HG02798 (cell line): ENCODE results near the gene CNGA1.
A peak's percentile ranks its signal among the peaks of the same experiment; 100 is the strongest.
"Not testable (repeated sequence)": the region's sequence is repeated elsewhere in the genome, so short reads cannot be mapped to it uniquely, and the experiment has no call there.

Experiments used
- ATAC-seq: cut with Tn5 transposase; IDR thresholded peaks from one replicate; pipeline ENCODE4 v1.9.1; 2021; ENCODE audit warnings: mild to moderate bottlenecking; ENCODE audit not compliant: unreplicated experiment, poor library complexity

CNGA1 gene

DNA sequence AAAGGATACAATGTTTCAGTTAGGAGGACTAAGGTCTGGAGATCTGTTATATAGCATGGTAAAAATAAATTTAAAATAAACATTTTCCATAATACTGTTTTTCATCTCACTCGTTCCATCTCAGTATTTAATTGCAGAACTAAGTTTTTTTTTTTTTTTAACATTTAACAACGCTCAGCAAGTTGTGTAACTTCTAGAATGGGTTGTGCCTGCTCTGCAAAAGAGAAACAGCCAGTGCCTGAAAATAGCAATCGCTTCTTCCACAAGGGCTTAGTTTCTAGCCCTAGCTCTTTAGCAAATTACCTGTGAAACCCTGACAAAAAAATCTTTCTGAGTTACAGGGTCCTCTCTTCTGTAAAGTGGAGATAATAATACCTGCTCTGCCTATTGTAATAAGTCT lies 41.9 kb downstream of the CNGA1 start:
- no peak for ATAC-seq

DNA sequence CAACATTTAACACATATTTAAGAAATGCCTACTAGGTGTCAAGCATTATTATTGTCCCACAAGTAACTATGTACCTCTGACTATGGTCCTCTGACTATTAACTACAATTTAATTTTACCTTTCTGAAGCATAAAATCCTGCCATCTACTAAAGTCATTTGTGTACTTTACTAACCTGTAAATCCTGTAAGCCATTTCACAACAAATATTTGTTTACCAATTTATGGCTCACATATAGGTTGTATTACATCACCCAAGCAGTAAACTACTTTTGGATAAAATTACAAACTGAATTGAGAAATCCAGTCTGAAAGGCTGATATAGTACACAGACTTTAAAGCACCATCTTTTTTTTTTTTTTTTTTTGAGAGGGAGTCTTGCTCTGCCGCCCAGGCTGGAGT lies 43.8 kb downstream of the CNGA1 start:
- no peak for ATAC-seq

DNA sequence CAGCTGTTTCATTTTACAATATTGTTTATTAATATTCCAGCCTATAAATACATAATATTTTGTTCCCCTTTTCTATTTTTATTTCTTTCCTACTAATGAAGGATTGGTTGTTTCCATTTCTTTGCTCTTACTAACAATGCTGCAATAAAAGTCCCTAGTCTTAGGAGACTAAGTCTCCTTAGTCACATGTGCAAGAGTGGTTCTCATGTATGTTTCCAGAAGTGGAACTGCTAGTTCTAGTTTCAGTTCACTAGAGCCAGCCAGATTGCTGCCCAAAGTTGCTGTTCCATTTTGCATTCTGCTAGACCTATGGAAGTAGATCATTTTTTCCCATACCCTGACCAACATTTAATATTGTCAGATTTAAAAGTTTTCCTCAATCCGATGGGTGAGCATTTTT lies 44.3 kb downstream of the CNGA1 start:
- ATAC-seq, result peak; percentile 61

DNA sequence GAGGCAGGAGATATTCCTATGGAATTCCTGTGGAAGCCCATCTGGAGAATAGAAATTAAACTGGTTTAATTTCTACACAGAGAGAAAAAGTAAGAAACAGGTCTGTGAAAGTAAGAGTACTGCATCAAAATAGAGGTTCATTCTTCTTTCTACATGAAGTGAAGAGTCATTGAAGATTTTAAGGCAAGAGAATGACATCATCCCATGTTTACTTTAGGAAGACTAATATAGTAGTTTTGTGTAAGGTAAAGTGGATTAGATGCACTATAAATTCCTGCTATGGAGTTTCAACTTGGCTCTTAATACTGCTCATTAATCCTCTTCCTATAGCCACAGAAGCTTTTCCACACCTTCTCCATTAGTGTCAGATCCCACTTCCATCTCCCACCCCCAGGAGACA lies 47.6 kb downstream of the CNGA1 start:
- ATAC-seq, result no peak

DNA sequence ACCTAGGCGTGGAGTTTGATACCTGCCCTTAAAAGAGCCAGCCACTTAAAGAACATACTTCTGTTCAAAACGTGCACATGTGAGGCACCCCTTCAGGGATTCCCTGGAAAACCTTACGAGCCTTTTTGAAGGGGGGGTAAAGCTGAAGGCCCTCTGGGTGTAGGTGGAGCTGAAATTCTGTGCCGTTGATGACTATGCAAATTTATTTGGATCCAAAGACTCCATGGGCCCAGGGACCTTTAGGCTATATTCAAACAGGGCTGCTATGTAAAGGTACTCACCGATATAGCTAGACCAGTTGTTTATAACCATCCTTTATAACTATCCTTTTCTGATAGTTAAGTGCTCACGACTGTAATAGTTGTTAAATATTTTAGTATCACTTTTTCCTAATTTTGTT lies 61.8 kb downstream of the CNGA1 start:
- no peak for ATAC-seq

DNA sequence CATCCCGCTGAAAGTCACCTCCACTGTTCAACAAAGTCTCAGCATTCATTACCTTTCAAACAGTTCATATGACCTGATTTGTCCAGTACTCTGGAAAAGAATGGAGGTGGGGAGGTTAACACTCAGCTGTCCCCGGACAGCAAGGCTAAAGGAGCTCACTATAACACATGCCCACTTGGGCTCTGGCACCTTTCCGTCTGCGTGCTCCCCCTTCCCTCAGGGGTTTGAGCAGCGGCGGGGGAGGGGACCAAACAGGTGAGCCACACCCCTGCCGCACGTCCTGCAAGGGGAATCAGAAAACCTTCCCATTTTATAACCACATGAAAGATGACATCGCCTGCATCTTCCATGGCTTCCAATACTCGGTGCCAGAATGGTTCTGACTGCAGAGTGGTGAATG lies 62.2 kb downstream of the CNGA1 start:
- no peak for ATAC-seq

DNA sequence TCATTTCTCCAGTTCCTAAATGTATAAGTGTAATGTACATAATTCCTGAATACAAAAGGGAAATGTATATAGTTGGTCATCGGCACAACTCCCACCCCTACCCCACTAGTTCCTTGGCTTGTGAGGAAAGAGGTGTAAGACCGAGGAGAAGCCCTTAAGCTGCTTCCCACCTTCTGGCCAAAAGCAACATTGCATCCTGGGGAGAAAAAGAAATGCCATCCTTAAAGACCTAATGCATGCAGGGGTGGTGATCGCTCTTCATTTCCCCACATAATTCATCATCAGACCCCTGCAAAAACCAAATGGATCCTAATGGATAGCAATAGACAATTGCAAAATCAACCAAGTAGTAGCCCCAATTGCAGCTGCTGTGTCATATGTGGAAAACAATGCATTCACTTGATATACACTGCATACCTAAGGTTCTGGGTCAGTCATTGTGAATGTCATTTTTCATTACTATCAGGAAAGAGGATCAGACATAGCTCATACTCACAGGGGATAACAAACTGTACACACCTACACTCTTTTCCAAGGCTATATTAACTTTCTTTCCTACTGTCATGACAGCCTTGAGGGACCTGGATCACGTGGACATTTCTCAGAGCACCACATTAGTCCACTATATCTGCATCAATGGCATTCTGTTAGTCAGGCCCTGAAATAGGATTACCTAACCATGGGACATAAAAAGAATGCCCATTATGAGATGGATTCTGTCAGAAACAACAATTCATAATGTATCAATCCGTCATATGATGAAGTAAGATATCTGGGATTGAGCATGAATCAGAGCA lies 70.4 kb downstream of the CNGA1 start:
- ATAC-seq, result no peak

DNA sequence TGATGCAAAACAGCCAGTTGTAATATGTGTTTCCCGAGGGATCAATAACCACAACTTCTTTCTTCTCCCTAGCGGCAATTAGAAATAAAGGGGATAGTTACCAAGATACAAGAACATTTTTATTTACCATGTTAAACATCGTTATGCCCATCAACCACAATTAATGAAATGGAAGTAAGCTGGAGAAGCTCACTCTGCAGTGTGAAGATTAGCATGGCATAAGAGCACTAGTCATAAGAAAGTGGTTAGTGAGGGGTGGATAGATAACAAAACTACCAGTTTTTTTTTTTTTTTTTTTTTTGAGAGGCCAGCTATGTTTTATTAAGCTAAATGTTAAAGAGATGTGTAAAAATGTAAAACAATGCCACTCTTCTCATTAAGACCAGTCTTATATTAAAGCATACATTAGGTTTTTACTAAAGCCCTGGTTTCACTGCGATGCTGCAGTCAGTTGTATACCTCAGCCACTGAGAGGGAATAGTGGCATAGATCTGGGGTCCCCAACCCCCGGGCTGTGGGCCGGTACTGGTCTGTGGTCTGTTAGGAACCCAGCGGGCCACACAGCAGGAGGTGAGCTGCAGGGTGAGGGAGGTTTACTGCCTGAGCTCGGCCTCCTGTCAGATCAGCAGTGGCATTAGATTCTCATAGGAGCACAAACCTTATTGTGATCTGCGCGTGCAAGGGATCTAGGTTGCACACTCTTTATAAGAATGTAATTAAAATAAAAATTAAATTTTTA lies 74.2 kb downstream of the CNGA1 start:
- no peak for ATAC-seq

DNA sequence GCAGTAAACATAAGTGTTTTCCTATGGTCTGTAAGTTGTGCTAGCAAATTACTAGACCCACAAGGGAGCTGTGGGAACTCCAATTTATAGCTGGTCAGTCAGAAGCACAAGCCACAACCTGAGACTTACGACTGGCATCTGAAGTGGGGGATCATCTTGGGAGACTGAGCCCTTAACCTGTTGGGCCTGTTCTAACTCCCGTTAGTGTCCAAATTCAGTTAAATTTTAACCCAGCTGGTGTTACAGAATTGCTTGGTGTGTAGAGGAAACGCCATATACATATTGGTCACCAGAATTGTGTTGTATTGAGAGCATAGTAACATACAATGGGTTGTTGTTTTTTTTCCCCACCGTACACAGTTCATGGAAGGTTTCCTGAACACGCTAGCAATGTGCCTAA lies 77.0 kb downstream of the CNGA1 start:
- ATAC-seq, result no peak

DNA sequence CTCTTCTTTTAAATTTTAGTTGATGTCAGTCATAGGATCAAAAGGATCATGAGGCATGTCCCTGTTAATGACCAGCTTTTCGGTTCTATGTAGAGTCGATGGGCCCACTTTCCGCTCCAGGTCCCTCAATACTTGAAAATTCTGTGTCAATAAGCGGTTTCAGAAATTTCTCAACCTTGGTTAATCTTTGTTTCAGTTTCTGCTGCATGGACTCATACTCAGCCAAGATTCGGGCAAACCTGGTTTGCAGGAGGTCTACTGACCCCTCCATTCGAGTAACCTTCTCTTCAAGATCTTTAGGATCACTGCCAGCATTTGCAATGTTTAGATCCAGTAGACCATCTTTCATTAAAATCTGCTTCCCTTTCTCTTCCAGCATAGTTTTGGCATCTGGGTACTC lies 80.1 kb downstream of the CNGA1 start:
- ATAC-seq, result no peak

DNA sequence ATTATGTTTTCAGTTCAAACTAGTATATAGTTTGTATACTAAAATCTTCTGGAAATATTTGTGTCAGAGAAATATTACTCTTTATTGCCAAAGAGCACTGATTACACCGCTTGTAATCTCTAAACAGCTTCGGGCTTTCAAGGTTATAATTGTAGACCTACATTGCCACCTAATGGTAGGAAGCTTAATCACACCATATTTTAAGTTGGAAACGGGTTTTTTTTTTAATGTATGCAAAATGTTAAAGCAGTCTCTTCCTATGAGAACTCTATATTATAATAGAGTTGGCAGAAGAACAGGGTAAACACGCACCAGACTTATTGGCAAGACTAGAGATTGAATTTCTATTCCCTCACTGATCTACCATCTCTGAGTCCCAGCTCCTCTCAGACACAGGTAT lies 82.6 kb downstream of the CNGA1 start:
- ATAC-seq, result peak; percentile 75

DNA sequence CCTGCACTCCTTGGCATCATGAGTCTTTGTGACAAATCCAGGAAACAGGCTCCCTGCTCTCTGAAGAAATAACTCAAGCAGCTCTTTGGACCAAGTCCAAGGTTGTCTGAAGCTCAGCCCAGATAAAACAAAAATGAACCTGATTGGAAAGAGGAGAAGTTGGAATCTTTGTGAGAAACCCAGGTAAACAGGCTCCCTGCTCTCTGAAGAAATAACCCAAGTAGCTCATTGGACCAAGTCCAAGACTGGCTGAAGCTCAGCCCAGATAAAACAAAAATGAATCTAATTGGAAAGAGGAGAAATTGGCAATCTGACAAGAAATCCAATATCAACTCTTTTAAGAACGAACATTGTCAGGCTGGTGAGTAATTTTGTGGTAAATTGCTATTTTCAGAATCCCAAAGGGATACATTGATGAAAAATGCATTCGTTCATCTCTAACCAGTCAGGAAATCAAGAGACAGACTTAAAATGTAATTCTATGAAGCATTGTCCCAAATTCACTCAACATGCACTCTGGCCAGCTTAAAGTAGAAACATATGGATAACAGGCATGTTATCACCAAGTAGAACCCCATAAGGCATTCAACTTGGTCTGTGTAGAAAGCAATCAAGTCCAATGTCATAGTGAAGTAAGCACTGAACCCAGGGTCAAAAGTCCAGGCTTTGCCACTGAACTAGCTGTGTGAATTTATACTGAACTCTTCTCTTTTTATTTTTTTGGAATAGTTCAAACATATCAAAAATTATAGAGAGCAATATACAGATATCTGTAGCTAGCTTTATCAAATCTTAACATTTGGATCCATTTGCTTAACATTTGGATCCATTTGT lies 85.3 kb downstream of the CNGA1 start:
- no peak for ATAC-seq

DNA sequence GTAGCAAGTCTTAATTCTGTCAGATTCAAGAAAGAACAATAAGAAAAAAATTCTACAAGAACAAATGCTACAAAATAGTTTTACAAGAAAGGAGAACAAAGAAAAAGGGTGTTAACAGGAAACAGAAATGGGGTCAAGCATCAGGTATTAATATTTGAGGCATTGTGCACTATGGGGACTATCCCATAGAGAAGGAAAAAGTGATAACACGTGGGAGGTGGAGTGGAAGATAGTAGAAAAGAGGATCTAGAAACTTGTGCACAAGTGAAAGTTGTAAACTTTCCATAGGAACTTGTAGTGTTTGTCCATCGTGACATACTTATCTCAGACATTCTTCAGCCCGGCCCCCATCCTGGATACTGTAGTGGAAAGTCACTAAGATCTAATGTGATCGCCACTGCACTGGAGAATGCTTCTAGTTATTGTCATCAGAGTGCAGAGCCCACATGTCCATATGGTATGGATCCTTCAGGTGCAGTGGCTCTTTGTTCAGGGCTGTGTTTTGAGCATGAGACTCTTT lies 86.7 kb downstream of the CNGA1 start:
- no peak for ATAC-seq

DNA sequence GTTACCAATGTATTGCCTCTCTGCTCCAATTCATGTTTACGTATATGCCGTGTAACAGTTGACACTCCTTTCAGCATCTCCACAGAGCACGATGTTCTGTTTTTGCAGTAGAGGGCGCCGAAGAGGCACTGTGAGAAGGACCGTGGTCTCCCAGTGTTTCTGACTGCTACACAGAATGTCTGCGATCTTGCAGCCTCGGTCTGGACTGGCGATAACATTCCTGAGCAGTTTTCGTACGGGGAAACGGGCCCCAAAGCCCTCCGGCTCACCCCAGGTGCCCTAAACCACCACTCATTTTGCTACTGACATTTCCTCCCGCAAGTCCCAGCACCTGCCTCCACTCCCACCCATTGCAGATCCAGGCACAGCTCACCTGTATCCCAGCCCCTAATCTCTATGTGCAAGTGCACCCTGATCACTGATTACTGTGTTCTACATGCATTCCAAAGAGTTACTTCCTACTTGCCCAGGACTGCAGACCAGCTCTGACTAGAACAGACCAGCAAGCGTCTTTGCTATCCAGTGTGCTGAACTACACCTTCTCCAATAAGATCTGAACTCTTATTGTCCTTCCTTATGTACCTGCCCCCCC lies 89.7 kb downstream of the CNGA1 start:
- peak; percentile 97 for ATAC-seq

DNA sequence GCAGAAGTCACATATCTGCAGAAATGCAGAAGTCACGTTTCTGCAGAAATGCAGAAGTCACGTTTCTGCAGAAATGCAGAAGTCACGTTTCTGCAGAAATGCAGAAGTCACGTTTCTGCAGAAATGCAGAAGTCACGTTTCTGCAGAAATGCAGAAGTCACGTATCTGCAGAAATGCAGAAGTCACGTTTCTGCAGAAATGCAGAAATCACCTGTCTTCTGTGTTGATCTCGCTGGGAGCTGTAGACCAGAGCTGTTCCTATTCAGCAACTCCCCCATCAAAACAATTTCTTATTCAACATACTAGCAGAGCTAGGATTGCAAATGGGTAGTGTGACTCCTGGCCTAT lies 93.2 kb downstream of the CNGA1 start:
- ATAC-seq, result not testable (repeated sequence)

DNA sequence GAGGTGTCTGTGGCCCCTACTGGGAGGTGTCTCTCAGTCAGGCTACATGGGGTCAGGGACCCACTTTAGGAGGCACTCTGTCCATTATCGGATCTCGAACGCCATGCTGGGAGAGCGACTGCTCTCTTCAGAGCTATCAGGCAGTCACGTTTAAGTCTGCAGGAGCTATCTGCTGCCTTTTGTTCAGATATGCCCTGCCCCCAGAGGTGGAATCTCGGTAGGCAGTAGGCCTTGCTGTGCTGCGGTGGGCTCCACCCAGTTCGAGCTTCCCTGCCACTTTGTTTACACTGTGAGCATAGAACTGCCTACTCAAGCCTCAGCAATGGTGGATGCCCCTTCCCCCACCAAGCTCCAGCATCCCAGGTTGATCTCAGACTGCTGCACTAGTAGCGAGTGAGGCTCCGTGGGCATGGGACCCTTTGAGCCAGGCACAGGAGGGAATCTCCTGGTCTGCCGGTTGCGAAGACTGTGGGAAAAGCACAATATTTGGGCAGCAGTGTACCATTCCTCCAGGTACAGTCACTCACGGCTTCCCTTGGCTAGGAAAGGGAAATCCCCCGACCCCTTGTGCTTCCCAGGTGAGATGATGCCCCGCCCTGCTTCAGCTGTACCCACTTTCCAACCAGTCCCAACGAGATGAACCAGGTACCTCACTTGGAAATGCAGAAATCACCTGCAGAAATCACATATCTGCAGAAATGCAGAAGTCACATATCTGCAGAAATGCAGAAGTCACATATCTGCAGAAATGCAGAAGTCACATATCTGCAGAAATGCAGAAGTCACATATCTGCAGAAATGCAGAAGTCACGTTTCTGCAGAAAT lies 93.8 kb downstream of the CNGA1 start:
- ATAC-seq, result not testable (repeated sequence)

DNA sequence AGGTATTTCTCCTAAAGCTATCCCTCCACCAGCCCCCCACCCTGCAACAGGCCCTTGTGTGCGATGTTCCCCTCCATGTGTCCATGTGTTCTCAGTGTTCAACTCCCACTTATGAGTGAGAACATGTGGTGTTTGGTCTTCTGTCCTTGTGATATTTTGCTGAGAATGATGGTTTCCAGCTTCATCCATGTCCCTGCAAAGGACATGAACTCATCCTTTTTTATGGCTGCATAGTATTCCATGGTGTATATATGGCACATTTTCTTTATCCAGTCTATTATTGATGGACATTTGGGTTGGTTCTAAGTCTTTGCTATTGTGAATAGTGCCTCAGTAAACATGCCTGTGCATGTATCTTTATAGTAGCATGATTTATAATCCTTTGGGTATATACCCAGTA lies 99.3 kb downstream of the CNGA1 start:
- ATAC-seq, result not testable (repeated sequence)

DNA sequence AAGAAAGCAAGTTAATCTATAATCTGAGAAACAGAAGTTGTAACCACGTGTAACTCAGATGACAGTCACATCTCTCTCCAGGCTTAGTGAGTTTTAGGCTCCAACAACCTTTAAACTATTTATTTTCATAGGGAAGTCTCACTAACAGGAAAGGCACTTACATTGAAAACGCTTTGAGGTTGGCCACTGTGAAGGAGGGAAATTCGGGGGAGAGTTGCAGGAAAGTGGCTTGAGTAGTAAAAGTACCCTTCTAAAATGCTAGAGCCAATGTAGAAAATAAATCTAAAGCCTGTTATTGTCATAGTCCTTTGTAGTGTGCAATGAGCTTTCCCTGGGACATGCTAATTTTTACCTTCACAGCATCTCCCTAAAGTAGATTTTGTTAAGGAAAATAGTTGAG lies 101.1 kb downstream of the CNGA1 start:
- no peak for ATAC-seq

DNA sequence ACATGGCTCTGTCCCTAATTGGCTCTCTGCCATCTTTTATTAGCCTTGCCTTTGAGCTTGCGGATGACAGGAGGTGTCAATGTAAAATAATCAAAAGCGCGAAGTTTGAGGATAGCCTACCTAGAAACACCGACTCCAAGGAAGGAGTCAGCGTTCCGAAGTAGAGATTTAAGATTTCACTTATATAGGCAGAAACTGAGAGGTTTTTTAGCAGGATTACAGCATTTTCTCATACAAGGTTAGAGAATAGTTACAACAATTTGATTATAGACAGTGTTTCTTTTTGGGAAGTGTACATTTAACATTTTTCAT lies 101.6 kb downstream of the CNGA1 start:
- peak; percentile 18 for ATAC-seq
